Liver (tissue), 9 donors: Measurements from ENCODE around the gene CCDC141. TPM values are rescaled to one million over a fixed set of nuclear protein-coding genes. Genes with fewer than 3 reads are reported as not detected.

ENCODE experiments used
- DNase-seq: peaks from one replicate; pipeline ENCODE4 v3.0.0-alpha.2; 2017; ENCODE audit warnings: low spot score
- H3K27ac ChIP-seq, 2 donors: one replicate each; pipeline ENCODE4 v1.7.0; 2013; ENCODE audit warnings: inconsistent platforms in 2 of 2, low read length in 2 of 2, control low read depth in 1 of 2, low read depth in 1 of 2, mild to moderate bottlenecking in 1 of 2
- H3K27me3 ChIP-seq, 4 donors: one replicate each; pipeline versions ENCODE4 v1.6.1 to v1.7.0; 2013; ENCODE audit warnings: low read length in 3 of 4, inconsistent platforms in 1 of 4, mild to moderate bottlenecking in 1 of 4, moderate library complexity in 1 of 4; ENCODE audit not compliant: control insufficient read depth in 4 of 4, insufficient read depth in 4 of 4
- H3K36me3 ChIP-seq, 4 donors: one replicate each; pipeline versions ENCODE4 v1.6.1 to v1.7.0; 2013; ENCODE audit warnings: low read length in 3 of 4, mild to moderate bottlenecking in 3 of 4, low read depth in 1 of 4, moderate library complexity in 1 of 4; ENCODE audit not compliant: control insufficient read depth in 4 of 4, insufficient read depth in 3 of 4
- H3K4me1 ChIP-seq, 4 donors: one replicate each; pipeline versions ENCODE4 v1.6.1 to v1.7.0; 2013; ENCODE audit warnings: low read length in 3 of 4, mild to moderate bottlenecking in 3 of 4, moderate library complexity in 1 of 4; ENCODE audit not compliant: control insufficient read depth in 4 of 4, insufficient read depth in 4 of 4
- H3K4me3 ChIP-seq, 3 donors: one replicate each; pipeline versions ENCODE4 v1.6.1 to v1.7.0; 2013; ENCODE audit warnings: low read length in 3 of 3, control low read depth in 1 of 3, low read depth in 1 of 3, mild to moderate bottlenecking in 1 of 3
- H3K9ac ChIP-seq, 2 donors: one replicate each; pipeline ENCODE4 v1.7.0; 2013; ENCODE audit warnings: low read length in 2 of 2, mild to moderate bottlenecking in 2 of 2, moderate library complexity in 2 of 2, control low read depth in 1 of 2, low read depth in 1 of 2
- H3K9me3 ChIP-seq, 4 donors: one replicate each; pipeline versions ENCODE4 v1.6.1 to v1.7.0; 2013; ENCODE audit warnings: low read length in 3 of 4; ENCODE audit not compliant: control insufficient read depth in 4 of 4
- EGR1 ChIP-seq, 2 donors: IDR thresholded peaks; 2 replicates each; pipeline ENCODE4 v1.6.1; 2016 to 2018; ENCODE audit warnings: antibody characterized with exemption in 2 of 2, low read depth in 2 of 2
- FOXA1 ChIP-seq: IDR thresholded peaks from 2 replicates; pipeline ENCODE4 v1.6.1; 2016; ENCODE audit warnings: antibody characterized with exemption
- FOXA2 ChIP-seq: IDR thresholded peaks from 2 replicates; pipeline ENCODE4 v1.6.1; 2016; ENCODE audit warnings: antibody characterized with exemption
- GABPA ChIP-seq, 2 donors: IDR thresholded peaks in 1 of 2; conservative IDR thresholded peaks in 1 of 2; 2 replicates each; pipeline ENCODE4 v1.6.1; 2016; ENCODE audit warnings: antibody characterized with exemption in 2 of 2, mild to moderate bottlenecking in 1 of 2, moderate library complexity in 1 of 2
- HNF4A ChIP-seq, 2 donors: conservative IDR thresholded peaks; 2 replicates each; pipeline ENCODE4 v1.6.1; 2016; ENCODE audit warnings: antibody characterized with exemption in 2 of 2, mild to moderate bottlenecking in 2 of 2
- HNF4G ChIP-seq: IDR thresholded peaks from 2 replicates; pipeline ENCODE4 v1.6.1; 2016; ENCODE audit warnings: antibody characterized with exemption
- JUND ChIP-seq, 2 donors: IDR thresholded peaks; 2 replicates each; pipeline ENCODE4 v1.6.1; 2016; ENCODE audit warnings: antibody characterized with exemption in 2 of 2
- NR2F2 ChIP-seq: IDR thresholded peaks from 2 replicates; pipeline ENCODE4 v1.6.1; 2016; ENCODE audit warnings: antibody characterized with exemption
- RAD21 ChIP-seq, 2 donors: IDR thresholded peaks; 2 replicates each; pipeline ENCODE4 v1.6.1; 2016; ENCODE audit warnings: antibody characterized with exemption in 2 of 2, mild to moderate bottlenecking in 2 of 2
- RXRA ChIP-seq, 2 donors: IDR thresholded peaks; 2 replicates each; pipeline ENCODE4 v1.6.1; 2017 to 2018; ENCODE audit warnings: antibody characterized with exemption in 2 of 2, mild to moderate bottlenecking in 1 of 2
- SP1 ChIP-seq: IDR thresholded peaks from 2 replicates; pipeline ENCODE4 v1.6.1; 2018; ENCODE audit warnings: antibody characterized with exemption, mild to moderate bottlenecking
- TAF1 ChIP-seq: conservative IDR thresholded peaks from 2 replicates; pipeline ENCODE4 v1.6.1; 2016; ENCODE audit warnings: antibody characterized with exemption, mild to moderate bottlenecking
- YY1 ChIP-seq: IDR thresholded peaks from 2 replicates; pipeline ENCODE4 v1.6.1; 2016; ENCODE audit warnings: antibody characterized with exemption, mild to moderate bottlenecking
- WGBS: extraction: QIAGEN DNeasy Blood & Tissue Kit; methylation state at CpG from one replicate; pipeline ENCODE4 v1.1.7; 2013; 5-methylcytosine and 5-hydroxymethylcytosine counted together
- polyA plus RNA-seq, 2 donors: library from polyadenylated mRNA; stranded (reverse) in 1 of 2; unstranded in 1 of 2; fragments of 200-250 nt in 1 of 2; fragments of >200 nt in 1 of 2; fragmentation: Nextera tagmentation in 1 of 2; extraction: Ambion mirVana in 1 of 2; gene quantifications; one replicate each; pipeline versions ENCODE4 v1.2.1 to v1.2.3, GENCODE V29; 2013 to 2015
- total RNA-seq, 2 donors: library from RNA; depleted of rRNA; stranded (reverse); fragments of >200 nt; gene quantifications; one replicate each; pipeline ENCODE4 v1.2.3, GENCODE V29; 2014
- TF ChIP-seq, protein P1 (sequence below): IDR thresholded peaks from 2 replicates; pipeline ENCODE4 v1.6.1; 2016; ENCODE audit warnings: antibody characterized with exemption
- TF ChIP-seq, protein P2 (sequence below): IDR thresholded peaks from 2 replicates; pipeline ENCODE4 v1.6.1; 2016; ENCODE audit warnings: antibody characterized with exemption
- TF ChIP-seq, protein P3 (sequence below): fragments of 150-350 bp; IDR thresholded peaks from 2 replicates; pipeline ENCODE4 v1.5.1; 2017; ENCODE audit warnings: improper control_type of control experiment, low read depth, low read length; ENCODE audit not compliant: missing input control
- TF ChIP-seq, protein P4 (sequence below): IDR thresholded peaks from 2 replicates; pipeline ENCODE4 v1.6.1; 2016; ENCODE audit warnings: antibody characterized with exemption, mild to moderate bottlenecking
- TF ChIP-seq, protein P5 (sequence below): IDR thresholded peaks from 2 replicates; pipeline ENCODE4 v1.6.1; 2016; ENCODE audit warnings: antibody characterized with exemption
- donor health status: healthy.
- donor health status: healthy.
- donor health status: healthy.
- donor health status: healthy.
- donor health status: healthy.

CCDC141 gene
- total and polyA plus RNA-seq, 4 donors: 0.05 to 1.0 (median 0.39) TPM

DNA sequence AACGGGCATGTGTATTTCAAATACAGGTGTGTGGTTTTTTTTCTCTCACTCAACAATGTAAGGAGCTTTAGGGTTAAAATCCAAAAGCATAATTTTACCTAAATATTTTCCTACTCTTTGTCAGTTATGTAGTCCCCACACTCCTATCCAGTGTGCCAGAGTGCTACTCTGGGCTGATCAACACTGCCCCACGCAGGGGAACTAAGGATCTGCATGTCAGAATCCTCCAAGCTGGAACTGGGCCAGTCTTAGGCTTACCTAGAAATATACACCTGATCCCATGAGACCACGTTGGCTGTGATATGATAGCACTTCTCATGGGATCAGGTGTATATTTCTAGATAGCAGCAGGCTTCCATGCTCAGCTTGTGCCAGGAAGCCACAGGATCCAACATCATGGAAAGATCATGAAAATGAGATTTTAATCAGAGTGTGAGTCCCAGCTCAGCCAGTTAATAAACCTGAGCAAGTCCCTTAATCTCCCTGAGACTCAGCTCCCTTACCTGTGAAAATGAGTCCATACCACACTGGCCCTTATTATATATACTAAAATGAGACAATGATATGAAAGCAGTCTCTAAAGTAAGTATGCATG is 29.7 kb downstream of the CCDC141 start:
- Histone ChIP-seq H3K4me1 (no peaks in the 10 kb centered on the region), H3K27me3 (no peaks in the 10 kb centered on the region), H3K36me3 (no peaks in the 10 kb centered on the region), H3K9ac (no peak overlapping the region), H3K9me3 (no peaks in the 10 kb centered on the region), H3K27ac (no peak overlapping the region), H3K4me3 (no peak overlapping the region)
- TF ChIP-seq, protein P1, sequence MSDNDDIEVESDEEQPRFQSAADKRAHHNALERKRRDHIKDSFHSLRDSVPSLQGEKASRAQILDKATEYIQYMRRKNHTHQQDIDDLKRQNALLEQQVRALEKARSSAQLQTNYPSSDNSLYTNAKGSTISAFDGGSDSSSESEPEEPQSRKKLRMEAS: no peak
- TF ChIP-seq SP1: no peak
- peak; percentile 68 to 83 for TF ChIP-seq RAD21 (IDR thresholded peaks at IDR 0.05)
- TF ChIP-seq, protein P2, sequence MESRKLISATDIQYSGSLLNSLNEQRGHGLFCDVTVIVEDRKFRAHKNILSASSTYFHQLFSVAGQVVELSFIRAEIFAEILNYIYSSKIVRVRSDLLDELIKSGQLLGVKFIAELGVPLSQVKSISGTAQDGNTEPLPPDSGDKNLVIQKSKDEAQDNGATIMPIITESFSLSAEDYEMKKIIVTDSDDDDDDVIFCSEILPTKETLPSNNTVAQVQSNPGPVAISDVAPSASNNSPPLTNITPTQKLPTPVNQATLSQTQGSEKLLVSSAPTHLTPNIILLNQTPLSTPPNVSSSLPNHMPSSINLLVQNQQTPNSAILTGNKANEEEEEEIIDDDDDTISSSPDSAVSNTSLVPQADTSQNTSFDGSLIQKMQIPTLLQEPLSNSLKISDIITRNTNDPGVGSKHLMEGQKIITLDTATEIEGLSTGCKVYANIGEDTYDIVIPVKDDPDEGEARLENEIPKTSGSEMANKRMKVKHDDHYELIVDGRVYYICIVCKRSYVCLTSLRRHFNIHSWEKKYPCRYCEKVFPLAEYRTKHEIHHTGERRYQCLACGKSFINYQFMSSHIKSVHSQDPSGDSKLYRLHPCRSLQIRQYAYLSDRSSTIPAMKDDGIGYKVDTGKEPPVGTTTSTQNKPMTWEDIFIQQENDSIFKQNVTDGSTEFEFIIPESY: no peak
- TF ChIP-seq, protein P3, sequence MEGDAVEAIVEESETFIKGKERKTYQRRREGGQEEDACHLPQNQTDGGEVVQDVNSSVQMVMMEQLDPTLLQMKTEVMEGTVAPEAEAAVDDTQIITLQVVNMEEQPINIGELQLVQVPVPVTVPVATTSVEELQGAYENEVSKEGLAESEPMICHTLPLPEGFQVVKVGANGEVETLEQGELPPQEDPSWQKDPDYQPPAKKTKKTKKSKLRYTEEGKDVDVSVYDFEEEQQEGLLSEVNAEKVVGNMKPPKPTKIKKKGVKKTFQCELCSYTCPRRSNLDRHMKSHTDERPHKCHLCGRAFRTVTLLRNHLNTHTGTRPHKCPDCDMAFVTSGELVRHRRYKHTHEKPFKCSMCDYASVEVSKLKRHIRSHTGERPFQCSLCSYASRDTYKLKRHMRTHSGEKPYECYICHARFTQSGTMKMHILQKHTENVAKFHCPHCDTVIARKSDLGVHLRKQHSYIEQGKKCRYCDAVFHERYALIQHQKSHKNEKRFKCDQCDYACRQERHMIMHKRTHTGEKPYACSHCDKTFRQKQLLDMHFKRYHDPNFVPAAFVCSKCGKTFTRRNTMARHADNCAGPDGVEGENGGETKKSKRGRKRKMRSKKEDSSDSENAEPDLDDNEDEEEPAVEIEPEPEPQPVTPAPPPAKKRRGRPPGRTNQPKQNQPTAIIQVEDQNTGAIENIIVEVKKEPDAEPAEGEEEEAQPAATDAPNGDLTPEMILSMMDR: peak; percentile 56
- WGBS: 44% methylated on average over 3 of the region's 3 CpGs
- DNase-seq: peak; percentile 40

DNA sequence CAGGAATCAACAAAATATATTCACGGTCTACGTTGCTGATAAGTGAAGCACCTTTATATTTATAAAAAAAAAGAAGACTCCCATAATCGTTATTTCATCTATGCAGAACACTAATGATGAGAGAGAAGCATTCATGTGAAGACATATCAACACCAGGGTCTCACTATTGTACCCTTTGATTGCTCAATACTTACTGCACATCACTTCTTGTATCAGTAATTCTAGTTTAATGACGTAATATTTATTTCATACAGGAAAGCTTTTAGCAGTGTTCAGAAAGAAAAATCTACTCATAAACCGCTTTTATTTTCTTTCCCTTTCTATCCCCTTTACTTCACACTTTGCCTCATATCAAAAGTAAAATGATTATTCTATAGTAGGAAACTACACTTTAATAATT is 30.7 kb downstream of the CCDC141 start:
- Histone ChIP-seq H3K36me3 (no peaks in the 10 kb centered on the region), H3K27me3 (no peaks in the 10 kb centered on the region), H3K4me1 (no peaks in the 10 kb centered on the region), H3K4me3 (no peak overlapping the region), H3K9me3 (no peaks in the 10 kb centered on the region), H3K27ac (no peak overlapping the region), H3K9ac (no peak overlapping the region)
- TF ChIP-seq HNF4G: no peak
- TF ChIP-seq RAD21 (IDR thresholded peaks at IDR 0.05): no peak
- no peak for TF ChIP-seq EGR1 (IDR thresholded peaks at IDR 0.05; ENCODE audit: low read depth in 2 of 2)
- TF ChIP-seq, protein P2: no peak
- no peak for TF ChIP-seq JUND (IDR thresholded peaks at IDR 0.05)
- TF ChIP-seq, protein P3: no peak
- TF ChIP-seq, protein P4, sequence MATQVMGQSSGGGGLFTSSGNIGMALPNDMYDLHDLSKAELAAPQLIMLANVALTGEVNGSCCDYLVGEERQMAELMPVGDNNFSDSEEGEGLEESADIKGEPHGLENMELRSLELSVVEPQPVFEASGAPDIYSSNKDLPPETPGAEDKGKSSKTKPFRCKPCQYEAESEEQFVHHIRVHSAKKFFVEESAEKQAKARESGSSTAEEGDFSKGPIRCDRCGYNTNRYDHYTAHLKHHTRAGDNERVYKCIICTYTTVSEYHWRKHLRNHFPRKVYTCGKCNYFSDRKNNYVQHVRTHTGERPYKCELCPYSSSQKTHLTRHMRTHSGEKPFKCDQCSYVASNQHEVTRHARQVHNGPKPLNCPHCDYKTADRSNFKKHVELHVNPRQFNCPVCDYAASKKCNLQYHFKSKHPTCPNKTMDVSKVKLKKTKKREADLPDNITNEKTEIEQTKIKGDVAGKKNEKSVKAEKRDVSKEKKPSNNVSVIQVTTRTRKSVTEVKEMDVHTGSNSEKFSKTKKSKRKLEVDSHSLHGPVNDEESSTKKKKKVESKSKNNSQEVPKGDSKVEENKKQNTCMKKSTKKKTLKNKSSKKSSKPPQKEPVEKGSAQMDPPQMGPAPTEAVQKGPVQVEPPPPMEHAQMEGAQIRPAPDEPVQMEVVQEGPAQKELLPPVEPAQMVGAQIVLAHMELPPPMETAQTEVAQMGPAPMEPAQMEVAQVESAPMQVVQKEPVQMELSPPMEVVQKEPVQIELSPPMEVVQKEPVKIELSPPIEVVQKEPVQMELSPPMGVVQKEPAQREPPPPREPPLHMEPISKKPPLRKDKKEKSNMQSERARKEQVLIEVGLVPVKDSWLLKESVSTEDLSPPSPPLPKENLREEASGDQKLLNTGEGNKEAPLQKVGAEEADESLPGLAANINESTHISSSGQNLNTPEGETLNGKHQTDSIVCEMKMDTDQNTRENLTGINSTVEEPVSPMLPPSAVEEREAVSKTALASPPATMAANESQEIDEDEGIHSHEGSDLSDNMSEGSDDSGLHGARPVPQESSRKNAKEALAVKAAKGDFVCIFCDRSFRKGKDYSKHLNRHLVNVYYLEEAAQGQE: no peak
- no peak for TF ChIP-seq YY1
- no peak for TF ChIP-seq FOXA1
- no peak for TF ChIP-seq SP1
- no peak for TF ChIP-seq GABPA (IDR thresholded peaks at IDR 0.05 in 1 of 2, conservative IDR thresholded peaks at IDR 0.05 in 1 of 2)
- no peak for TF ChIP-seq TAF1
- TF ChIP-seq HNF4A (conservative IDR thresholded peaks at IDR 0.05): no peak
- TF ChIP-seq RXRA (IDR thresholded peaks at IDR 0.05): no peak
- TF ChIP-seq, protein P1: no peak
- TF ChIP-seq FOXA2: no peak
- TF ChIP-seq, protein P5, sequence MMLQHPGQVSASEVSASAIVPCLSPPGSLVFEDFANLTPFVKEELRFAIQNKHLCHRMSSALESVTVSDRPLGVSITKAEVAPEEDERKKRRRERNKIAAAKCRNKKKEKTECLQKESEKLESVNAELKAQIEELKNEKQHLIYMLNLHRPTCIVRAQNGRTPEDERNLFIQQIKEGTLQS: no peak
- no peak for TF ChIP-seq NR2F2
- WGBS: 92% methylated on average over 5 of the region's 5 CpGs
- DNase-seq: no peak
